Ectodermal cell (in vitro differentiated cells): Measurements from ENCODE around the gene YY2.
A peak's percentile ranks its signal among the peaks of the same experiment; 100 is the strongest.
"Not testable (repeated sequence)": the region's sequence is repeated elsewhere in the genome, so short reads cannot be mapped to it uniquely, and the experiment has no call there.

Experiments
- H3K27ac ChIP-seq: 2 replicates; pipeline ENCODE4 v1.7.0; 2013; ENCODE audit warnings: mild to moderate bottlenecking, low read depth, low read length; ENCODE audit not compliant: insufficient read depth, poor library complexity, severe bottlenecking
- H3K27me3 ChIP-seq: 2 replicates; pipeline ENCODE4 v1.7.0; 2013; ENCODE audit warnings: mild to moderate bottlenecking, low read length; ENCODE audit not compliant: insufficient read depth, control insufficient read depth, poor library complexity, severe bottlenecking
- H3K36me3 ChIP-seq: one replicate; pipeline ENCODE4 v1.7.0; 2013; ENCODE audit warnings: low read length; ENCODE audit not compliant: control insufficient read depth, insufficient read depth
- H3K4me1 ChIP-seq: one replicate; pipeline ENCODE4 v1.7.0; 2013; ENCODE audit warnings: low read length; ENCODE audit not compliant: control insufficient read depth, insufficient read depth
- H3K4me3 ChIP-seq: 2 replicates; pipeline ENCODE4 v1.7.0; 2013; ENCODE audit warnings: low read depth, low read length, control low read depth; ENCODE audit not compliant: insufficient read depth
- H3K9me3 ChIP-seq: 2 replicates; pipeline ENCODE4 v1.7.0; 2013; ENCODE audit warnings: mild to moderate bottlenecking, low read length, moderate library complexity; ENCODE audit not compliant: control insufficient read depth
- WGBS, 2 experiments: methylation state at CpG; one replicate each; pipeline ENCODE4 v1.1.7; 2013; ENCODE audit warnings: missing lambda C conversion rate in 2 of 2; 5-methylcytosine and 5-hydroxymethylcytosine counted together

The YY2 gene

DNA sequence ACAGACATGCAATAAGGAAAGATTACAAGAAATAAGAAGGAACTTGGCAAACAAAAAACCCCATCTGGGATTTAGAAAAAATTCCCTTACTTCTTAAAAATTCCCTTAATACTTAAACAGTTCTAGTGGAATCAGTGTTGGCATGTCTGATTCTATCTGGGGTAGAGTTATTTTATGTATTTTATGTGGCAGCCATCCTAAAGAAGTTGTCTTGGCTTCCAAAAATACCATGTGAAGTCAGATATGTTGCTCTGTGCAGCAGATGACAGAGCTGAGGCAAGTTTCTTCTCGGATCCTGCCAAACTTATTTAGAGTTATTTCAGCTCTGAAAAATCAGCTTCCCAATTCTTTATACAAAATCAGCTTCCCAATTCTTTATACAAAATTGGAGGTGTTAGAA, 14.7 kb downstream of the YY2 start:
- H3K27ac ChIP-seq: no peak overlapping the region
- no peaks in the 10 kb centered on the region for H3K27me3 ChIP-seq
- H3K4me3 ChIP-seq: no peak overlapping the region
- 100% methylated on average over 1 of the region's 1 CpG; no CpG with 5 or more reads in 1 of the 2 experiments for WGBS, 2 experiments
- H3K9me3 ChIP-seq: no peaks in the 10 kb centered on the region
- no peaks in the 10 kb centered on the region for H3K4me1 ChIP-seq
- H3K36me3 ChIP-seq: no peaks in the 10 kb centered on the region

DNA sequence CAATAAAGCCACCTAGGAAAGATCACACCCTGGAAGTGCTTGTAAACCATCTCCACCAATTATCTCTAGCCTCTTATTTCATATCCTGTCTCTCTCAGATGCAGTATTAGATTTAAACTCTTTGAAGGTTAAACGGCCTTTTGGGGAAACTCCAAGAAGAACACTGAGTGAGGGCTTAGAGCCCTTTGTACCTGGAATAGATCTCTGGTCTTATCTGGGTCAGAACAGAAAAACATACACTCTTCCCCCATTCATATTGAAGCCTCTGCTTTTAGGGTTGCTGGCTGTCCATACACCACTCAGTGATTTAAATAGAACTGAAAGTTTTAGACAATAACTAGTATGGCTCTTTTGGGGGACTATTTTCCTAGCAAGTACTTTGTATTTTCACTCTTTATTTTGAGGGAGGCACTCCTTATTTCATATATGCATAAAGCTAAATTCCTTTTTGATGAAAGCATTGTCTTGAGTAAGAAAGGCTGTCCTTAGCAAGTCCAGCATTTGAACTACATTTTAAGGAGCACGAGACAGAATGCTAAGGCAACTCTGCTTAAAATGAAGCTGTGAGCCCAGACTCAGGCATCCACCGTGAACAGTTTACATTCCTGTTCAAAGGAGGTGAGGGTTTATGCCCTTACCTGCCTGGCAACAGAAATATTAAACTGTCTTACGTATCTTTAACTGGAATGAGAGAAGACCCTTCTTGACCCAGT, 17.4 kb downstream of the YY2 start:
- no peak overlapping the region for H3K27ac ChIP-seq
- WGBS, 2 experiments: 96% methylated on average over 3 to 4 of the region's 4 CpGs
- no peaks in the 10 kb centered on the region for H3K4me1 ChIP-seq

DNA sequence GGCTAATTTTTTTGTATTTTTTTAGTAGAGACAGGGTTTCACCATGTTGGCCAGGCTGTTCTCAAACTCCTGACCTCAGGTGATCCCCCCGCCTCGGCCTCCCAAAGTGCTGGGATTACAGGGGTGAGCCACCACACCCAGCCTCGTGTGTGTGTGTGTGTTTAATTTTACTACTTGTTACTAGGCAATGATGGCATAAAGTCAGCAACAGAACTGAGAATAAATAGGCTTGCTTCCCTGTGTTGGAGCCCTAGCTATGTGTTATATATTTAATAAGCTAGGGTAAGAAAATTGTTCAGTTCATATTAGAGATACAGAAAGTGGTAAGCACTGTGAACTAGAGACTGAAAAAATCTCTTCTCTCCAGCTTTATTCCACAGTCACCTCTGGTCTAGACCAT, 18.4 kb downstream of the YY2 start:
- H3K4me3 ChIP-seq, H3K9me3 ChIP-seq, H3K36me3 ChIP-seq, H3K4me1 ChIP-seq, H3K27me3 ChIP-seq, H3K27ac ChIP-seq: not testable (repeated sequence)
- WGBS, 2 experiments: 97% methylated on average over 3 of the region's 3 CpGs

More for the DNA sequence above, 17.4 kb downstream of the YY2 start:
- Histone ChIP-seq H3K36me3 (no peaks in the 10 kb centered on the region), H3K27me3 (no peaks in the 10 kb centered on the region), H3K4me3 (no peak overlapping the region), H3K9me3 (no peaks in the 10 kb centered on the region)

DNA sequence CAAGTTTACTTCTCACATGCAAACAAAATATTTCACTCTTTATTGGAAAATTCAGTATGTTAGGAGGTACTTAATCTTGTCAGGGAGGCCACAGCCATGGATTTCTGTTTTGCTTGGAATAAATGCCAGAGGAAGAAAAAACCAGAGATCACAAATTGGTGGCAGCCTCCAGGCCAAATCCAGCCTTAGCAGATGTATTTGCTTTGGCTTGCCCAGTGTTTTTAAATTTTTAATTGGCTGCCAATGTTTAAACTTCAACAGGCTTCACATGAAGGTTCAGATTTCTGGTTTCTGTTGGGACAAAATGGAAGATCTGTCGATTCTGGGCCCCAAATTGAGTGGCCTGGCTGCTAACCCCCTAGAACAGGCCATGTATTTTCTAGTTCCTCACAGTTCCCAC, 19.2 kb downstream of the YY2 start:
- no peak overlapping the region for H3K4me3 ChIP-seq
- H3K27me3 ChIP-seq: no peaks in the 10 kb centered on the region
- no peaks in the 10 kb centered on the region for H3K4me1 ChIP-seq
- no peaks in the 10 kb centered on the region for H3K36me3 ChIP-seq
- WGBS, 2 experiments: 92 to 95% methylated on average over 1 of the region's 1 CpG
- no peaks in the 10 kb centered on the region for H3K9me3 ChIP-seq
- H3K27ac ChIP-seq: no peak overlapping the region

DNA sequence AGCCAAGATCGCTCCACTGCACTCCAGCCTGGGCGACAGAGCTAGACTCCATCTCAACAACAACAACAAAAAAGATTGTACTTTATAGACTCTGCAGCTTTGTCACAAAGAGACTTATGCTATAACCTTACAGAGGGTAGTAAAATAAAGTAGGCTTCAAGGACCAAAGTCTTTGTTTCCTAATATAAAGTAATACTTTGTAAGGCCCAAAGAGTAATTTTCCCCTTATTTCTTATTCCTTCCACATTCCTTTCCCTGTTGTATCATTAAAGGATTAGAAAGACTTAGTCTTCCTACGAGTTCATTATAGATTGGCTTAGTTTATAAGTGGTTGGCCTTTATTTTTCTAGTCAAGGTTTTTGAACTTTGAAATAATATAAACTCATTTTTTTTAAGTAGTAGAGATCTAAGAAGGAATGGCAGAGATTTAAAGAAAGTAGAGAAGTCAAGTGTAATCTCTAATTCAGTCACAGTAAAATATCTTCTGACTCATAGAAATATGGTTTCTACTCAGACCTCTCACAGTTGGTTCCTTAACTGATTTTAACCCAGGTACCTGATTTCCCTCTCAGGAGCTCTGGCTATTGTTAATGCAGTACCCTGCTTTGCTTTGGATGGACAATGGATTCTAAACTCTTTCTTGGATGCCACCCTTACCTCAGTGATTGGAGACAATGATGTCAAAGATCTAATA, 26.2 kb downstream of the YY2 start:
- WGBS, 2 experiments: 80 to 97% methylated on average over 2 of the region's 3 CpGs
- H3K36me3 ChIP-seq: no peaks in the 10 kb centered on the region
- peaks cover 5% of the 10 kb centered on the region for H3K4me1 ChIP-seq
- H3K27ac ChIP-seq: no peak overlapping the region
- no peaks in the 10 kb centered on the region for H3K27me3 ChIP-seq
- no peaks in the 10 kb centered on the region for H3K9me3 ChIP-seq
- H3K4me3 ChIP-seq: no peak overlapping the region

DNA sequence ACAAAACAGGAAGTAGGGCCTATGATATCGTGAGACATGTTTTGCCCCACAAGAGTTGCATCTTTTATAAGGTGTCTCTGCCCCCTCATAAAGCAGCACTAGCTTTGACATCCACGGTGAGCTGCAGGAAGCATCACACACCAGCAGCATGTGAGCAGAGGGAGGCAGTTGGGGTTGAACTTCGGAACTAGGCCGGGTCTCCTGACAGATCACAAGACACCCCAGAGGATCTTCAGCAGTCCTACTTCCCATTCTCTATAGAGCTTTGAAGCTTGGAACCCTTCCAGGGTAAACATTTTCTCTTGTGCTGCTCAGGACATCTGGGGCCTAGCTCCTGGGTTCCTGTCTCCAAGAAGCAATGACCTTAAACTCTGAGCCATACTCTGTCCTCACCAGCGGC, 27.5 kb downstream of the YY2 start:
- 89 to 95% methylated on average over 5 of the region's 5 CpGs for WGBS, 2 experiments
- Histone ChIP-seq H3K36me3 (no peaks in the 10 kb centered on the region), H3K4me3 (no peak overlapping the region), H3K4me1 (peaks cover 5% of the 10 kb centered on the region), H3K27me3 (no peaks in the 10 kb centered on the region), H3K27ac (no peak overlapping the region), H3K9me3 (no peaks in the 10 kb centered on the region)

DNA sequence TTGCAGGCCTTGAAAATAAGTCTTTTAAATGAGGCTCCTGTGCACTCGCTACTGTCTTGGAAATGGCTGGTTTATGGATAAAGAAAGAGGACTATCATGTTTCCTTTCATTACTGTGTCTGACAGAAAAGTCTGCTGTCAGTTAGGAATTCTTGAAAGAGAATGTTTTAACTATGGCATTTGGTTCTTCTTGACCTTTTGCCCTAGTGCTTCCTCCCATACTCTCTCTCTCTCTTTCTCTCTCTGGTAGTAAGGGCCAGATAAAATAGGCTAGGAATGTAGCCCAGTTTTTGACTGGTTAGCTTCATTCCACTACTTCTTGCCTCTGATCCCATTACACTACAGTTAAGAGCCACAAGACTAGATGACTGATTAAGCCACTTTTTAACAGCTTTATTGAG, 29.8 kb downstream of the YY2 start:
- Histone ChIP-seq H3K9me3 (no peaks in the 10 kb centered on the region), H3K27me3 (no peaks in the 10 kb centered on the region), H3K36me3 (no peaks in the 10 kb centered on the region), H3K27ac (peak overlapping the region; percentile 59), H3K4me1 (peaks cover 5% of the 10 kb centered on the region), H3K4me3 (no peak overlapping the region)
- 75 to 86% methylated on average over 1 of the region's 1 CpG for WGBS, 2 experiments

DNA sequence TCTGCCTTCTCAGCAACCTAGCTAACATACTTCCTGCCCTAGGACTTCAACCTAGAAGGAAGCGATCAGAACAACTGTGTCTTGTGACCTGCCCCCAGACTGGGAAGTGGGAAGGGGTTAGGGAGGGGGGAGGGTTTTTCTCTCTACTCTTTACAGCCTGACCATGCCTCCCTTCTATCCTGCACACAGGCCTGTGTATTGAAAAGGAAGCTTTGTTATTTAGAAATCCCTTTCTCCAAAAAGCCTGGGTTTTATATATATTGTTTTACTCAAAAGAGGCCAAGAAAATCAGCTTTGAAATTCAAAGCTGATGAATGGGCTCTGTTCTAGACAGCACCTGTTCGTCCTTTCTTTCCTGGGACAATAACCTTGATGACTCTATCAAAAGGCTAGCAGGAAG, 49.5 kb downstream of the YY2 start:
- no peak overlapping the region for H3K4me3 ChIP-seq
- H3K27me3 ChIP-seq: no peaks in the 10 kb centered on the region
- no peaks in the 10 kb centered on the region for H3K36me3 ChIP-seq
- H3K4me1 ChIP-seq: peaks cover 4% of the 10 kb centered on the region
- no peak overlapping the region for H3K27ac ChIP-seq
- H3K9me3 ChIP-seq: no peaks in the 10 kb centered on the region
- WGBS, 2 experiments: 42 to 45% methylated on average over 1 to 2 of the region's 2 CpGs

DNA sequence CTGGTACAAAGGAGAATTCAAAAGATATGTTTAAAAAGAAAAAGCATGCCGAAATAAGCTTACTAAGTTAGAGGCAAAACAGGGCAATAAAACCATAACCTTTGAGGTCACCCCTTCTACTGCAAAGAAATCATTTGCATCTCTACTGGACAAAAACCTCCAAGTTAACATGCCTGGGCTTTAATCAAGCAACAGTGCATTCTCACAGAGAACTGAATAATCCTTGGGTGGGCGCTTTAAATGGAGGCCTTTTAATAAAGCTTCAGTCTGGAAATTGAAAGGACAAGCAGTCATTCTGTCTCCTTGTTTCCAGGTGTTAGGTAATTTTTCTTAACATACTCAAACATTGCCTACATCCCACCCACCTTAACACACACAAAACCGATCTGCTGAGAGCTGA, 50.2 kb downstream of the YY2 start:
- Histone ChIP-seq H3K36me3 (no peaks in the 10 kb centered on the region), H3K27me3 (no peaks in the 10 kb centered on the region), H3K9me3 (no peaks in the 10 kb centered on the region), H3K27ac (no peak overlapping the region), H3K4me3 (no peak overlapping the region), H3K4me1 (peaks cover 4% of the 10 kb centered on the region)
- WGBS, 2 experiments: 93 to 100% methylated on average over 1 to 2 of the region's 3 CpGs

DNA sequence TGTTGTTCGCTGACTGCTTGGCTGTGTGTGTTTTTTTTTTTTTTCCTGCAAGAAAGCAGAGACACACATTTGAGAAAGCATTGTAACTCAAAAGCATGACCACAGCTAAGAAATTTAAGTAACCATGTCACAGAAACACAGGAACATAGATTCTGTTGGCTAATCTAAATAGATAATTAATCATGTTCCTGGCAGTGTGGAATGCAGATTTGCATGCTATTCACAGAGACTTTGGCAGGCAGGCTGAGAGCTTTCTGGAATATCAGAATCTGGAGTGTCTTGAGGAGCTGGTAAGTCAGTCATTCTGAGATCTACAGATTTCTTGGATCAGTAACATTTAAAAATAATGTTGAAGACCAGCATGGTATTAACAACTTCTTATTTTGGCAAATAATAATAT, 51.5 kb downstream of the YY2 start:
- Histone ChIP-seq H3K36me3 (no peaks in the 10 kb centered on the region), H3K4me1 (peaks cover 4% of the 10 kb centered on the region), H3K9me3 (no peaks in the 10 kb centered on the region), H3K27ac (no peak overlapping the region), H3K4me3 (no peak overlapping the region), H3K27me3 (no peaks in the 10 kb centered on the region)
- 100% methylated on average over 1 of the region's 1 CpG; no CpG with 5 or more reads in 1 of the 2 experiments for WGBS, 2 experiments
